H1 (cell line): ENCODE data around the gene DYNC2H1. TPM values are rescaled to one million over a fixed set of nuclear protein-coding genes. Genes with fewer than 3 reads are reported as not detected.

Source experiments
- CTCF ChIA-PET: fragments of 300-600 bp; sonication (Branson Sonifier 250); formaldehyde crosslinking; loops from one replicate; lab custom pipeline; 2021; ENCODE audit not compliant: partially characterized antibody; lab: Charles Lee
- POLR2A ChIA-PET: fragments of 300-600 bp; sonication (Branson Sonifier 250); formaldehyde crosslinking; loops from one replicate; lab custom pipeline; 2021; ENCODE audit warnings: inconsistent platforms; ENCODE audit not compliant: partially characterized antibody; lab: Charles Lee
- DNase-seq, 2 experiments: peaks; one replicate each; pipeline versions ENCODE4 v3.0.0 to v3.0.0-alpha.2; 2010 to 2022; ENCODE audit warnings: low spot score in 2 of 2, low read depth in 1 of 2, mixed read lengths in 1 of 2
- FAIRE-seq: peaks from 2 replicates; lab custom pipeline; 2011; peaks lifted over from hg19 to GRCh38; lab: Jason Lieb, UNC
- H2AFZ ChIP-seq: 2 replicates; pipeline ENCODE4 v1.8.1; 2012; ENCODE audit warnings: low read length, inconsistent platforms
- H2AK5ac ChIP-seq: 2 replicates; pipeline ENCODE4 v1.6.1; 2013; ENCODE audit warnings: low read depth, low read length
- H2BK120ac ChIP-seq: replicated peaks from 2 replicates; pipeline ENCODE3; 2013; ENCODE audit warnings: low read depth, low read length, inconsistent platforms
- H2BK12ac ChIP-seq: 2 replicates; pipeline ENCODE4 v1.6.1; 2013; ENCODE audit warnings: low read depth, low read length
- H2BK15ac ChIP-seq: 2 replicates; pipeline ENCODE4 v1.6.1; 2013; ENCODE audit warnings: low read length
- H2BK20ac ChIP-seq: 2 replicates; pipeline ENCODE4 v1.6.1; 2013; ENCODE audit warnings: low read length
- H2BK5ac ChIP-seq: 2 replicates; pipeline ENCODE4 v1.6.1; 2013; ENCODE audit warnings: low read depth, low read length
- H3K14ac ChIP-seq: 2 replicates; pipeline ENCODE4 v1.6.1; 2013; ENCODE audit warnings: inconsistent platforms; ENCODE audit not compliant: insufficient read length
- H3K18ac ChIP-seq: 2 replicates; pipeline ENCODE4 v1.6.1; 2013; ENCODE audit warnings: low read length; ENCODE audit errors: extremely low read depth
- H3K23ac ChIP-seq: 2 replicates; pipeline ENCODE4 v1.6.1; 2013; ENCODE audit warnings: inconsistent platforms; ENCODE audit not compliant: insufficient read length
- H3K23me2 ChIP-seq: 2 replicates; pipeline ENCODE4 v1.6.1; 2013; ENCODE audit warnings: low read depth, low read length
- H3K27ac ChIP-seq: 2 replicates; pipeline ENCODE4 v1.6.1; 2011; ENCODE audit warnings: low read depth, low read length, inconsistent platforms
- H3K27me3 ChIP-seq, 4 experiments: replicated peaks in 1 of 4; 1 replicate in 1 of 4; 2 replicates in 3 of 4; pipeline versions ENCODE4 v1.6.1 to v1.8.1; 2011 to 2013; ENCODE audit warnings: low read length in 3 of 4, mild to moderate bottlenecking in 3 of 4, inconsistent platforms in 2 of 4, mixed read lengths in 2 of 4, moderate library complexity in 1 of 4; ENCODE audit not compliant: control insufficient read depth in 3 of 4, insufficient read depth in 3 of 4; ENCODE audit errors: extremely low read depth in 1 of 4
- H3K36me3 ChIP-seq, 4 experiments: 2 replicates each; pipeline versions ENCODE4 v1.6.1 to v1.8.1; 2011 to 2013; ENCODE audit warnings: mild to moderate bottlenecking in 4 of 4, low read length in 3 of 4, moderate library complexity in 2 of 4, control low read depth in 1 of 4, inconsistent platforms in 1 of 4; ENCODE audit not compliant: insufficient read depth in 4 of 4, control insufficient read depth in 2 of 4
- H3K4ac ChIP-seq: replicated peaks from 2 replicates; pipeline ENCODE3; 2013; ENCODE audit warnings: low read length, low read depth, mixed read lengths, inconsistent platforms; ENCODE audit not compliant: insufficient read length
- H3K4me1 ChIP-seq, 4 experiments: replicated peaks in 1 of 4; 1 replicate in 1 of 4; 2 replicates in 3 of 4; pipeline versions ENCODE4 v1.6.1 to v1.8.1; 2011 to 2013; ENCODE audit warnings: low read length in 3 of 4, inconsistent platforms in 2 of 4, mixed read lengths in 1 of 4; ENCODE audit not compliant: insufficient read depth in 4 of 4, control insufficient read depth in 3 of 4
- H3K4me2 ChIP-seq, 2 experiments: 2 replicates each; pipeline versions ENCODE4 v1.6.1 to v1.8.1; 2011 to 2013; ENCODE audit warnings: low read depth in 2 of 2, low read length in 2 of 2, control low read depth in 1 of 2, inconsistent platforms in 1 of 2, mild to moderate bottlenecking in 1 of 2; ENCODE audit not compliant: insufficient read depth in 1 of 2
- H3K4me3 ChIP-seq, 4 experiments: fragments of 200-600, 300-600 bp in 1 of 4; sonication (generic), shearing (Covaris generic), sonication (Bioruptor Twin) in 1 of 4; 2 replicates each; pipeline versions ENCODE4 v1.5.1 to v1.8.1; 2011 to 2016; ENCODE audit warnings: low read length in 4 of 4, low read depth in 3 of 4, control low read depth in 2 of 4, inconsistent platforms in 2 of 4, mild to moderate bottlenecking in 2 of 4, mixed read lengths in 1 of 4, moderate library complexity in 1 of 4; ENCODE audit not compliant: insufficient read depth in 2 of 4; ENCODE audit errors: extremely low read depth in 1 of 4
- H3K56ac ChIP-seq: replicated peaks from 2 replicates; pipeline ENCODE3; 2013; ENCODE audit warnings: low read depth, mild to moderate bottlenecking, mixed read lengths, low read length, inconsistent platforms; ENCODE audit not compliant: insufficient read length
- H3K79me1 ChIP-seq: 2 replicates; pipeline ENCODE4 v1.6.1; 2013; ENCODE audit warnings: low read depth, low read length, control low read depth
- H3K79me2 ChIP-seq, 2 experiments: 2 replicates each; pipeline versions ENCODE4 v1.6.1 to v1.8.1; 2012 to 2013; ENCODE audit warnings: low read length in 2 of 2, mild to moderate bottlenecking in 2 of 2, inconsistent platforms in 1 of 2; ENCODE audit not compliant: insufficient read depth in 2 of 2, control insufficient read depth in 1 of 2
- H3K9ac ChIP-seq, 4 experiments: replicated peaks in 1 of 4; 1 replicate in 1 of 4; 2 replicates in 3 of 4; pipeline versions ENCODE4 v1.6.1 to v1.8.1; 2011 to 2013; ENCODE audit warnings: low read depth in 3 of 4, low read length in 3 of 4, control low read depth in 2 of 4, mild to moderate bottlenecking in 2 of 4, moderate library complexity in 2 of 4, inconsistent platforms in 1 of 4; ENCODE audit errors: extremely low read depth in 1 of 4
- H3K9me3 ChIP-seq, 2 experiments: 2 replicates each; pipeline versions ENCODE4 v1.6.1 to v1.8.1; 2012 to 2013; ENCODE audit warnings: mild to moderate bottlenecking in 2 of 2, moderate library complexity in 2 of 2, control low read depth in 1 of 2, inconsistent platforms in 1 of 2, low read depth in 1 of 2, low read length in 1 of 2, mixed read lengths in 1 of 2; ENCODE audit not compliant: insufficient read depth in 2 of 2
- H4K20me1 ChIP-seq, 2 experiments: replicated peaks in 1 of 2; 2 replicates each; pipeline versions ENCODE3 to v1.8.1; 2011 to 2013; ENCODE audit warnings: inconsistent platforms in 2 of 2, low read length in 2 of 2, mild to moderate bottlenecking in 1 of 2; ENCODE audit not compliant: insufficient read depth in 2 of 2, control insufficient read depth in 1 of 2
- H4K5ac ChIP-seq: 2 replicates; pipeline ENCODE4 v1.6.1; 2013; ENCODE audit warnings: low read length, low read depth, mixed read lengths, inconsistent platforms; ENCODE audit not compliant: insufficient read length
- H4K8ac ChIP-seq: 2 replicates; pipeline ENCODE4 v1.8.0; 2013; ENCODE audit warnings: mild to moderate bottlenecking, moderate library complexity, low read length, inconsistent platforms; ENCODE audit not compliant: insufficient read depth; ENCODE audit errors: extremely low read depth
- H4K91ac ChIP-seq: replicated peaks from 2 replicates; pipeline ENCODE3; 2013; ENCODE audit warnings: low read length, mixed read lengths, inconsistent platforms; ENCODE audit not compliant: insufficient read length
- ASH2L ChIP-seq: fragments of 200-600, 300-600 bp; sonication (generic); IDR thresholded peaks from one replicate; pipeline ENCODE4 v1.7.1; 2017; ENCODE audit warnings: low read length
- BCL11A ChIP-seq, 2 experiments: IDR thresholded peaks; one replicate each; pipeline ENCODE4 v1.6.1; 2011; ENCODE audit warnings: low read depth in 2 of 2, low read length in 2 of 2, mild to moderate bottlenecking in 2 of 2
- BRCA1 ChIP-seq: IDR thresholded peaks from 2 replicates; pipeline ENCODE4 v1.6.1; 2012; ENCODE audit warnings: low read depth, low read length, improper control_type of control experiment
- CEBPB ChIP-seq: IDR thresholded peaks from 2 replicates; pipeline ENCODE4 v1.6.1; 2012; ENCODE audit warnings: low read depth, low read length
- CHD1 ChIP-seq: IDR thresholded peaks from 2 replicates; pipeline ENCODE4 v1.6.1; 2012; ENCODE audit warnings: low read depth, low read length, improper control_type of control experiment
- JUN ChIP-seq: IDR thresholded peaks from 2 replicates; pipeline ENCODE4 v1.6.1; 2011; ENCODE audit warnings: low read depth, mild to moderate bottlenecking, improper control_type of control experiment, low read length
- NANOG ChIP-seq: IDR thresholded peaks from 2 replicates; pipeline ENCODE4 v1.6.1; 2011; ENCODE audit warnings: low read length, low read depth, mild to moderate bottlenecking, inconsistent platforms; ENCODE audit not compliant: insufficient read depth, poor library complexity, severe bottlenecking
- POLR2A ChIP-seq, 2 experiments: IDR thresholded peaks; 1 replicate in 1 of 2; 2 replicates in 1 of 2; pipeline ENCODE4 v1.6.1; 2011; ENCODE audit warnings: low read depth in 2 of 2, low read length in 2 of 2, mild to moderate bottlenecking in 2 of 2; ENCODE audit errors: control extremely low read depth in 1 of 2
- POU5F1 ChIP-seq: IDR thresholded peaks from 2 replicates; pipeline ENCODE4 v1.6.1; 2011; ENCODE audit warnings: low read depth, mild to moderate bottlenecking, low read length, moderate library complexity
- SP2 ChIP-seq: IDR thresholded peaks from 2 replicates; pipeline ENCODE4 v1.6.1; 2012; ENCODE audit warnings: mild to moderate bottlenecking, low read length, inconsistent platforms
- SRF ChIP-seq: IDR thresholded peaks from 2 replicates; pipeline ENCODE4 v1.6.1; 2011; ENCODE audit warnings: mild to moderate bottlenecking, low read depth, low read length, moderate library complexity
- TEAD4 ChIP-seq: IDR thresholded peaks from 2 replicates; pipeline ENCODE4 v1.6.1; 2012; ENCODE audit warnings: low read depth, low read length, inconsistent platforms, mixed read lengths
- ZNF274 ChIP-seq: IDR thresholded peaks from 2 replicates; pipeline ENCODE4 v1.7.0; 2012; ENCODE audit warnings: low read length, borderline replicate concordance; ENCODE audit errors: extremely low read depth
- polyA plus RNA-seq, 7 experiments: library from polyadenylated mRNA; depleted of rRNA in 3 of 7; stranded (reverse) in 5 of 7; unstranded in 2 of 7; fragments of >200 nt in 5 of 7; fragments of 200-250 nt in 2 of 7; gene quantifications; 1 replicate in 5 of 7; 2 replicates in 1 of 7; 4 replicates in 1 of 7; pipeline versions ENCODE4 v1.2.1 to v1.2.3, GENCODE V29; 2011 to 2013; ENCODE audit warnings: missing spikeins in 2 of 7, mixed read lengths in 2 of 7
- total RNA-seq: library from RNA; stranded (reverse); fragmentation: NEBNext Ultra II Directional; extraction: Animal tissue kit (Norgen Biotek cat#: 25700); gene quantifications from 2 replicates; pipeline ENCODE4 v1.2.1, GENCODE V29; 2021
- TF ChIP-seq, protein P1 (sequence below), 3 experiments: IDR thresholded peaks; 1 replicate in 2 of 3; 2 replicates in 1 of 3; pipeline versions ENCODE4 v1.5.1 to v1.6.1; 2011; ENCODE audit warnings: low read length in 3 of 3, mild to moderate bottlenecking in 3 of 3, inconsistent platforms in 2 of 3, low read depth in 1 of 3, moderate library complexity in 1 of 3; ENCODE audit not compliant: insufficient read depth in 1 of 3; ENCODE audit errors: control extremely low read depth in 1 of 3

The DYNC2H1 gene
- total and polyA plus RNA-seq, 2 of the 8 experiments (the other 6 are each of a cell fraction or from before 2014, with no cell fraction given) = 6.2 to 12.0 TPM

DNA sequence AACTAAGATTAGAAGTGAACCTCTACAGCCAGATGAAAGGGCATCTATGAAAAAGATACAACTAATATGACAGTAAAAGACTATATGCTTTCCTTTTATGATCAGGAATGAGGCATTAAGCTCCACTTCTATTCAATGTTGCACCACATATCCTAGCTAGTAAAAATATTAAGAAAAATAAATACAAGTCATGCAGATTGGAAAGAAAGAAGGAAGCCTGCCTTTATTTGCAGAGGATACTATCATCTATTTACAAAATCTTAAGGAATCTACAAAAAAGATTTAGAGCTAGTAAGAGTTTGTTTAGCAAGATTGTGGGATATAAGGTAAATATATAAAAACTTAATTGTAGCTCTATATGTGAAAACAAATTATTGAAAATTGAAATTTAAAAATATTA, 308.8 kb downstream of the DYNC2H1 start:
- no peak overlapping the region for H2BK120ac ChIP-seq
- no peak overlapping the region for H3K9ac ChIP-seq
- H2BK15ac ChIP-seq = no peak overlapping the region
- H3K79me2 ChIP-seq = no peaks in the 10 kb centered on the region
- H3K4me2 ChIP-seq = no peak overlapping the region
- no peaks in the 10 kb centered on the region for H3K23me2 ChIP-seq
- FAIRE-seq (no peak), DNase-seq (no peak)
- ChIA-PET POLR2A (no interaction called here), CTCF (interaction anchor here (0.6 to 0.9 kb wide), 2 partner anchors 79 to 107 kb away, joined by 3 read pairs; no protein-coding TSS in a partner anchor)
- H3K23ac ChIP-seq = no peak overlapping the region
- no peak overlapping the region for H4K5ac ChIP-seq
- H2BK5ac ChIP-seq = no peak overlapping the region
- no peaks in the 10 kb centered on the region for H3K79me1 ChIP-seq
- no peak overlapping the region for H2AFZ ChIP-seq
- H3K4me1 ChIP-seq = no peaks in the 10 kb centered on the region
- no peak overlapping the region for H3K14ac ChIP-seq
- H2BK12ac ChIP-seq = no peak overlapping the region
- no peak overlapping the region for H3K56ac ChIP-seq
- no peak overlapping the region for H2BK20ac ChIP-seq
- H4K91ac ChIP-seq = no peak overlapping the region
- no peaks in the 10 kb centered on the region for H4K20me1 ChIP-seq
- H4K8ac ChIP-seq = no peak overlapping the region
- no peak overlapping the region for H2AK5ac ChIP-seq
- H3K9me3 ChIP-seq = no peaks in the 10 kb centered on the region
- no peaks in the 10 kb centered on the region for H3K36me3 ChIP-seq
- H3K4ac ChIP-seq = no peak overlapping the region
- no peak overlapping the region for H3K18ac ChIP-seq
- H3K4me3 ChIP-seq = no peak overlapping the region
- H3K27me3 ChIP-seq = no peaks in the 10 kb centered on the region
- no peak overlapping the region for H3K27ac ChIP-seq
- no peak for TF ChIP-seq POU5F1
- TF ChIP-seq ZNF274 = no peak
- no peak for TF ChIP-seq ASH2L
- TF ChIP-seq NANOG = no peak
- TF ChIP-seq SRF = no peak
- TF ChIP-seq BCL11A (IDR thresholded peaks at IDR 0.05; ENCODE audit: low read depth in 2 of 2, low read length in 2 of 2) = no peak
- no peak for TF ChIP-seq CEBPB
- no peak for TF ChIP-seq CHD1
- TF ChIP-seq POLR2A (IDR thresholded peaks at IDR 0.05; ENCODE audit: control extremely low read depth in 1 of 2, low read depth in 2 of 2, low read length in 2 of 2) = no peak
- no peak for TF ChIP-seq JUN
- no peak for TF ChIP-seq TEAD4
- no peak for TF ChIP-seq SP2
- TF ChIP-seq BRCA1 = no peak
- TF ChIP-seq, protein P1, sequence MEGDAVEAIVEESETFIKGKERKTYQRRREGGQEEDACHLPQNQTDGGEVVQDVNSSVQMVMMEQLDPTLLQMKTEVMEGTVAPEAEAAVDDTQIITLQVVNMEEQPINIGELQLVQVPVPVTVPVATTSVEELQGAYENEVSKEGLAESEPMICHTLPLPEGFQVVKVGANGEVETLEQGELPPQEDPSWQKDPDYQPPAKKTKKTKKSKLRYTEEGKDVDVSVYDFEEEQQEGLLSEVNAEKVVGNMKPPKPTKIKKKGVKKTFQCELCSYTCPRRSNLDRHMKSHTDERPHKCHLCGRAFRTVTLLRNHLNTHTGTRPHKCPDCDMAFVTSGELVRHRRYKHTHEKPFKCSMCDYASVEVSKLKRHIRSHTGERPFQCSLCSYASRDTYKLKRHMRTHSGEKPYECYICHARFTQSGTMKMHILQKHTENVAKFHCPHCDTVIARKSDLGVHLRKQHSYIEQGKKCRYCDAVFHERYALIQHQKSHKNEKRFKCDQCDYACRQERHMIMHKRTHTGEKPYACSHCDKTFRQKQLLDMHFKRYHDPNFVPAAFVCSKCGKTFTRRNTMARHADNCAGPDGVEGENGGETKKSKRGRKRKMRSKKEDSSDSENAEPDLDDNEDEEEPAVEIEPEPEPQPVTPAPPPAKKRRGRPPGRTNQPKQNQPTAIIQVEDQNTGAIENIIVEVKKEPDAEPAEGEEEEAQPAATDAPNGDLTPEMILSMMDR (IDR thresholded peaks at IDR 0.05; ENCODE audit: control extremely low read depth in 1 of 3, insufficient read depth in 1 of 3, low read depth in 1 of 3, low read length in 3 of 3) = no peak
